KMS-11 (cell line): ENCODE measurements around the gene PARP12.

ENCODE experiments used
- H2AFZ ChIP-seq: fragments of 200-600 bp; sonication (generic); 2 replicates; pipeline ENCODE4 v1.6.1; 2016; ENCODE audit warnings: antibody characterized with exemption, mixed run types, low read depth
- H3K27ac ChIP-seq: fragments of 200-600 bp; sonication (generic); 2 replicates; pipeline ENCODE4 v1.6.1; 2016; ENCODE audit warnings: mild to moderate bottlenecking, mixed run types
- H3K27me3 ChIP-seq: fragments of 200-600 bp; sonication (generic); 2 replicates; pipeline ENCODE4 v1.6.1; 2017; ENCODE audit warnings: mild to moderate bottlenecking, low read depth, mixed run types, moderate library complexity; ENCODE audit not compliant: insufficient read depth
- H3K36me3 ChIP-seq: fragments of 200-600 bp; sonication (generic); 2 replicates; pipeline ENCODE4 v1.6.1; 2017; ENCODE audit warnings: mild to moderate bottlenecking, mixed run types; ENCODE audit not compliant: insufficient read depth
- H3K4me1 ChIP-seq: fragments of 200-600 bp; sonication (generic); 2 replicates; pipeline ENCODE4 v1.6.1; 2016; ENCODE audit warnings: mild to moderate bottlenecking, low read depth, mixed run types; ENCODE audit not compliant: poor library complexity, severe bottlenecking
- H3K4me2 ChIP-seq: fragments of 200-600 bp; sonication (generic); 2 replicates; pipeline ENCODE4 v1.7.0; 2016; ENCODE audit warnings: mild to moderate bottlenecking, mixed run types
- H3K4me3 ChIP-seq: fragments of 200-600 bp; sonication (generic); IDR thresholded peaks from 2 replicates; pipeline ENCODE4 v1.6.1; 2017; ENCODE audit warnings: low read depth, low read length, mixed read lengths; ENCODE audit not compliant: insufficient read depth
- H3K79me2 ChIP-seq: fragments of 200-600 bp; sonication (generic); 2 replicates; pipeline ENCODE4 v1.6.1; 2016; ENCODE audit warnings: low read depth, mixed run types; ENCODE audit not compliant: insufficient read depth
- H3K9ac ChIP-seq: fragments of 200-600 bp; sonication (generic); 2 replicates; pipeline ENCODE4 v1.6.1; 2016; ENCODE audit warnings: mild to moderate bottlenecking, mixed run types
- H4K20me1 ChIP-seq: fragments of 200-600 bp; sonication (generic); 2 replicates; pipeline ENCODE4 v1.6.1; 2016; ENCODE audit warnings: mild to moderate bottlenecking, mixed run types; ENCODE audit not compliant: insufficient read depth
- TF ChIP-seq, protein P1 (sequence below): fragments of 200-600 bp; sonication (generic); conservative IDR thresholded peaks from 2 replicates; pipeline ENCODE4 v1.6.1; 2017; ENCODE audit warnings: low read depth, mild to moderate bottlenecking, antibody characterized with exemption, low read length, moderate library complexity, mixed read lengths

PARP12 gene

DNA sequence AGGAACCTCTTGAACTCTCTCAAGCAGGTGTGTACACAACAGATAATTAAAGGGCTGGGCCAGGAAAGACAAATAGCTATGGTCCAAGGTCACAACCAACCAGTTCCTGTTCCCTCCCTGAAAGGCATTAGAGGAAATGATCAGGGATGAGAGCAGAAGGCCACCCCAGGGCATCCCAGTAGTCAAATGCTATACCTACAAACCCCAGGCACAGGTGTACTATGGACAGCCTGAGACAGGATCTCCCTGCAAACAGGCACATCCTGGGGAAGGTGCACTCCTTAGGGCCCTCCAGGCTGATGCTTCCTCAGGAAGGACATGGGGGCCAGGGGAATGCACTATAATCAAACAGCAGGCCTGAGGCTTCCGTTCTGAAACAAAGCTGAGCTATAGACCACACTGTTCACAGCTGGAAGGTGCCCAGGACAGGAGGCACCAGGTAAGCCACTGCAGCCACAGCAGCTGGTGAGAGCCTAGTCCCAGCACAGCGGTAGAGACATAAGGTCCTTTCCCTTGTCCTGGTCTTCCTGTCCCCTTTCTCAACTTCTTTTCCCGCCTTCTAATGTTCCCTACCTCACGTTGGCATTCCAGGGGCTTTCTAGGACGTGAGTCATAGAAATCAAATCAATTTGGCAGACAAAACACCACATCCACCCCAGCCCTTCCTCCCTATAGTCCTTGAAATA, 13.3 kb downstream of the PARP12 start:
- H4K20me1 ChIP-seq, result no peaks in the 10 kb centered on the region
- H3K36me3 ChIP-seq, result no peaks in the 10 kb centered on the region
- TF ChIP-seq, protein P1, sequence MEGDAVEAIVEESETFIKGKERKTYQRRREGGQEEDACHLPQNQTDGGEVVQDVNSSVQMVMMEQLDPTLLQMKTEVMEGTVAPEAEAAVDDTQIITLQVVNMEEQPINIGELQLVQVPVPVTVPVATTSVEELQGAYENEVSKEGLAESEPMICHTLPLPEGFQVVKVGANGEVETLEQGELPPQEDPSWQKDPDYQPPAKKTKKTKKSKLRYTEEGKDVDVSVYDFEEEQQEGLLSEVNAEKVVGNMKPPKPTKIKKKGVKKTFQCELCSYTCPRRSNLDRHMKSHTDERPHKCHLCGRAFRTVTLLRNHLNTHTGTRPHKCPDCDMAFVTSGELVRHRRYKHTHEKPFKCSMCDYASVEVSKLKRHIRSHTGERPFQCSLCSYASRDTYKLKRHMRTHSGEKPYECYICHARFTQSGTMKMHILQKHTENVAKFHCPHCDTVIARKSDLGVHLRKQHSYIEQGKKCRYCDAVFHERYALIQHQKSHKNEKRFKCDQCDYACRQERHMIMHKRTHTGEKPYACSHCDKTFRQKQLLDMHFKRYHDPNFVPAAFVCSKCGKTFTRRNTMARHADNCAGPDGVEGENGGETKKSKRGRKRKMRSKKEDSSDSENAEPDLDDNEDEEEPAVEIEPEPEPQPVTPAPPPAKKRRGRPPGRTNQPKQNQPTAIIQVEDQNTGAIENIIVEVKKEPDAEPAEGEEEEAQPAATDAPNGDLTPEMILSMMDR, result no peak
- H3K4me1 ChIP-seq, result peaks cover 13% of the 10 kb centered on the region
- no peak overlapping the region for H3K4me3 ChIP-seq
- no peak overlapping the region for H3K4me2 ChIP-seq
- H3K9ac ChIP-seq, result no peak overlapping the region
- no peaks in the 10 kb centered on the region for H3K27me3 ChIP-seq
- no peak overlapping the region for H2AFZ ChIP-seq
- no peak overlapping the region for H3K27ac ChIP-seq
- H3K79me2 ChIP-seq, result no peaks in the 10 kb centered on the region

DNA sequence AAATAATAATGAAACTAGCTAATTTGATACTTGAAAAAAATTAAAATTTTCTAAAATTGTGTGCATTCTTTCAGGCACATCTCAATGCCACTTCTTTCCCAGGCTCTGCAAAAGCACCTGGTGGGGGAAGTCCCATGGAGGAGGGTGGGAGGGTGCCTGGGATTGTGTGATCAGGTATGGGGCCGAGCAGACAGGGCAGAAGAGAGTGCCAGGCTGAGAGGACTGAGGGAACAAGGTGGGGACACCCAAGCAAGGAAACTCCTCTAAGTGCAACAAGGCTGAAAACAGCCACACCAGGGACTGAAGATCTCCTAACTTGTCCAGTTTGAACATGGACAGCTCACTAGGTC, 13.8 kb downstream of the PARP12 start:
- TF ChIP-seq, protein P1, result no peak
- Histone ChIP-seq H3K4me3 (no peak overlapping the region), H3K36me3 (no peaks in the 10 kb centered on the region), H3K27ac (no peak overlapping the region), H3K27me3 (no peaks in the 10 kb centered on the region), H3K4me1 (peaks cover 8% of the 10 kb centered on the region), H3K9ac (no peak overlapping the region), H2AFZ (no peak overlapping the region), H4K20me1 (no peaks in the 10 kb centered on the region), H3K79me2 (no peaks in the 10 kb centered on the region), H3K4me2 (no peak overlapping the region)

DNA sequence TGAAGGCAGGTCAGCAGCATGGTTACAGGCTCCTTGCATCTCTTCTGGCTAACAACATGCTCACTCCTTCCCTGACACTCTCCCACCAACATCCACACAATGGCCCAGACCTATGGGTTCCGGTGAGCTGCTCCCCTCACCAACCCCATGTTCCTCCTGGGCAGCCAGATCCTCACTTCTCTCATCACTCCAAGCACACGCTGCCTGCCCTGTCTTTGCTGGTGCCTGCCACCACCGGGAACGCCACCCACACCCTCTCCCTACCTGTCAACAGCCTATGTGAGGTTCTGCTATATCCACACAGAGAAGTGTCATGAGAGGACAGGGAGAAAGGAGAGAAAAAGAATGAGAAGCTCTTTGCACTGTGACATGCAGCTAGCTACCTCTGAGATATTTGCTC, 14.6 kb downstream of the PARP12 start:
- TF ChIP-seq, protein P1, result no peak
- Histone ChIP-seq H3K4me1 (peaks cover under 1% of the 10 kb centered on the region), H3K9ac (no peak overlapping the region), H3K27me3 (no peaks in the 10 kb centered on the region), H3K36me3 (no peaks in the 10 kb centered on the region), H2AFZ (no peak overlapping the region), H3K27ac (no peak overlapping the region), H3K4me2 (no peak overlapping the region), H3K4me3 (no peak overlapping the region), H3K79me2 (no peaks in the 10 kb centered on the region), H4K20me1 (no peaks in the 10 kb centered on the region)

DNA sequence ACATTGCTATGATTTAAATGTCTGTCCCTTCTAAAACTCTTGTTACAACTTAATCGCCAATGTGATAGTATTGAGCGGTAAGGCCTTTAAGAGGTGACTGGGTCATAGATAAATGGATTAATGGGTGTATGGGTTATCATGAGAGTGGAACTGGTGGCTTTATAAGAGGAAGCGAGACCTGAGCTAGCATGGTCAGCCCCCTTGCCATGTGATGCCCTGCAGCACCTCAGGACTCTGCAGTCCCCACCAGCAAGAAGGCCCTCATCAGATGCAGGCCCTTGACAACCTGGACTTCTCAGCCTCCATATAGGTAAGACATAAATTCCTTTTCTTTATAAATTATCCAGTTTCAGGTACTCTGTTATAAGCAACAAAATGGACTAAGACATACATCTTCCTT, 15.6 kb downstream of the PARP12 start:
- no peaks in the 10 kb centered on the region for H3K36me3 ChIP-seq

More for the DNA sequence above, 15.6 kb downstream of the PARP12 start:
- Histone ChIP-seq H3K79me2 (no peaks in the 10 kb centered on the region), H3K4me3 (no peak overlapping the region), H3K9ac (no peak overlapping the region), H2AFZ (no peak overlapping the region), H3K4me2 (no peak overlapping the region), H3K4me1 (no peaks in the 10 kb centered on the region), H3K27me3 (no peaks in the 10 kb centered on the region), H3K27ac (no peak overlapping the region), H4K20me1 (no peaks in the 10 kb centered on the region)
- TF ChIP-seq, protein P1, result no peak
